CD4-positive, alpha-beta T cell treated with Interleukin-2 at 100 ng/mL for 4 hours (primary cell): ENCODE measurements around the gene BNIP3.
"Not testable (repeated sequence)": the region's sequence is repeated elsewhere in the genome, so short reads cannot be mapped to it uniquely, and the experiment has no call there.

Source experiments
- DNase-seq: peaks from one replicate; pipeline ENCODE4 v3.0.0-alpha.2; 2020; ENCODE audit warnings: low spot score

BNIP3 gene

DNA sequence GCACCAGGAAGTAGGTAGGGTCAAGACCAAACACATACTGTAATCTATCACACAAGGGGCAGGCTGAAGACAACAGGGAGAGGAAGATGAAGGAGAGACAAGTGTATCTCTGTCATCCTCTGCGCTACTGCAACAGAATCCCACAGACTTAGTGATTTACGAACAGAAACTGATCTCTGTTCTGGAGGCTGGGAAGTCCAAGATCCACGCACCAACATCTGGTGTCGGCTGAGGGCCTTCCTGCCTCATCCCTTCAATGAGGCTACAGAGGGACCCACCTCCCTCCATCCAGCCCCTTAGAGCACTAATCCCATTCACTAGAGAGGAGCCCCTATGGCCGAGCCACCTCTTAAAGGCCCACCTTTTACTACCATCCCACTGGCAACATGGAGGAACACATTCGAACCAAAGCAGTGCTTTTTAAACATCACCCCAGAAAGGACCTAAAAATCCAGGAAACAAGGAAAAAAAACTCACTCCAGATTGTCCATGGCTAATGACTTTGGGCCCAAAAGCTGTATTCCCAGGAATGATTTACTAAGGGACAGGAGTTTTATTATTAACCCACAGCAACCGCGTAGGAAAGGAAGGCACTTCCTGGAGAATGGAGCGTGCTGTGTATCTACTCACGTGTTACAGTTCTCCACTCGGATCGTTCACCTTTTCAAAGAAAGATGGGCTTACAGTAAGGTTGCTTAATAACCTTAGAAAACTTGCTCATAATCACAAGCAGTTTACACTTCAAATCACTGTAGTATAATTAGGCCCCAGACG is 4.2 kb downstream of the BNIP3 start:
- DNase-seq = no peak

- no peak for DNase-seq
These were observed 5.9 kb downstream of the BNIP3 start for GRCh38 chr10:131975796-131976195.

DNA sequence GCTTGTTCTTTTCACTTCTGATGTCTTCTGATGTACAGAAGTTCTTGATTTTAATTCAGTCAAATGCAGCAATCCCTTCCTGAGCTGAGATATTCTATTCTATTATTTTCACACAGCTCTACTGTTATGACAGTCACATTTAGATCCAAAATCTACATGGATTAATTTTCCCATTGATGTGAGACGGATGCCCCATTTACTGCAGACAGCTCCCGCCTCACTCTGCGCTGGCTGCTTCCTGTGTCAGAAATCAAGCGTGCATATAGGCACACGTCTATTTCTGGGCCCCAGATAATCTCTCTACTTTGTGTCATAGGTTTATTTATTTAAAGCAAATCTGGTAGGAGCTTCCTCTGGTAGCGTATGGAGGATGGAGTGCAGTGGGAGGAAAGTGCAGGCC is 6.7 kb downstream of the BNIP3 start:
- no peak for DNase-seq

DNA sequence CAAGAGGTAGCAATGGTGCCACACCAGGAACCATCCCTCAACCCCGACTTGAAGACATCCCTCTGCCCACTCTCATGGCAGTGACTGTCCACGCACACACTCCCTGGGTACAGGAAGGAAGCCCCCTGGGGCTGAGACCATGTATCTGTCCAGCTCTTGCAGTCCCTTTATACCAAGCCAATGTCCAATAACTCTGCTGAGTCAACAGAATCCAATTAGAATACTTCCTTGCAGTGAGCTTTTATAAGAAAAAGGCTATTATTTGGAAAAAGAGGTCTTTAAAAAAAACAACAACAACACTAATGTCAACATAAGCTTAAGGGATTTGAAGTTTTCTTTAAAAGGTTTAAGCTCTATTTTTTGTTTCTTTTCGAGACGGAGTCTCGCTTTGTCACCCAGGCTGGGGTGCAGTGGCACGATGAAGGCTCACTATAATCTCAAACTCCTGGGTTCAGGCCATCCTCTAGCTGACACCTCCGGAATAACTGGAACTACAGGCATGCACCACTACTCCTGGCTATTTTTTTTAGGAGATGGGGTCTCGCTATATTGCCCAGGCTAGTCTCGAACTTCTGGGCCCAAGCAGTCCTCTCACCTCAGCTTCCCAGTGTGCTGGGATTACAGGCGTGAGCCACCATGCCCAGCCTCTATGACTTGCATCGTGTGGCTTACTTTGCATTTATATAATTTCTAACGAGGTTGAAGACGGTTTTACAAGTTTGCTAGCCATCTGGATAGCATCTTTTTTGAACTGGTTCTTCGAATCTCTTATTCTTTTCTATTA is 7.5 kb downstream of the BNIP3 start:
- DNase-seq = no peak

DNA sequence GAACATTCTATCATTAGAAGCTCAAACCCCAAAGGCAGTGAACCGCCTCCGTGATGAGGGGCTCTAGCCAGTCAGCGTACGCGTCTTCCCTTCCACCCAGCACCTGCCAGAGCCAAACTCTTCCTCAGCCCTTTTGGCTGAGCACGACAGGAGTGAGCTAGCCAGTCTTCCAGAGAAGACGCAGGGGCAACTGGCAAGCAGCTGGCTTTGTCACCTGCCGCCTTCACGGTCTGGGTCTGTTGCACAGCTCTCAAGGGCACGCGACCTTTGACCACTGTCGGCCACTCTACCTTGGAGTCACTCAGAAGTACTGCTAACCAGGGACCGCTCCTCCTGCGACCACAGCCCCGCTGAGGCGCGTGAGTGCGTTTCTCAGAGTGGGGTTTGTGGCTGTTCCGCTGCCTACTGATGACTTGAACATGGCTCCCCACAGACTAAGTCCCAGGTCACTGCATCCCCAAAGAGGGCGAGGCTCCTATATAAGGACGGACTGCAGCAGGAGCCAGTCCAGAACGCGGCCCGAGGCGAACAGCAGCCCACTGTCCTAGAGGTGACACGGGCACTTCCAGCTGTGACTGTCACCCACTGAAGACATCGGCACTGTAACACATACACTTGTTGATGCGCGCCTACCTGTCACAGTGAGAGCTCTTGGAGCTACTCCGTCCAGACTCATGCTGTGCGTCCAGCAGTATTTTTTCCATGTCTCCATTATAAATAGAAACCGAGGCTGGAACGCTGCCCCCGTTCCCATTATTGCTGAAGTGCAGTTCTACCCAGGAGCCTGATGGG is 8.4 kb downstream of the BNIP3 start:
- DNase-seq = no peak

- peak; percentile 40 for DNase-seq
These were observed 9.2 kb downstream of the BNIP3 start for GRCh38 chr10:131972474-131973071.

- no peak for DNase-seq
These were observed 10.1 kb downstream of the BNIP3 start for GRCh38 chr10:131971591-131971990.

GRCh38 chr10:131970946-131971345 is 10.8 kb downstream of the BNIP3 start:
- DNase-seq = no peak

DNA sequence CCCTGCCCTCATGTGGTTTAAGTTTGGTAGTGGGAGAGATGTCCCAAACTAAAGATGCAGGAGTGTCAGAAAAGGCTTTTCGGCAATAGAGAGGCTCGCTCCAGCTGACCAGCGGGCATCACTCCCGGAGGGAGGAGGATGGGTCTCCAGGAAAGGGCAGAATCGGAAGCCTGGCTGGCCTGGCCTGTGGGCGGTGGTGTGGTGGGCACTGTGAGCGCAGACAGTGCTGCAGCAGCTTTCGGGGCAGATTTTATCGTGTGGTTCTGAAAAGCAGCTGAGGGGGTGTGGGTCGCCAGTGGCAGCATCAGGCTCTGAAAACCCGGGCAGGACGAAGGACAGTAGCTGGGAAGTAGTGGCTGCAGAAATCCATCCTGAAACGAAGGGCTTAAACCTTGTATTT is 12.8 kb downstream of the BNIP3 start:
- no peak for DNase-seq

DNA sequence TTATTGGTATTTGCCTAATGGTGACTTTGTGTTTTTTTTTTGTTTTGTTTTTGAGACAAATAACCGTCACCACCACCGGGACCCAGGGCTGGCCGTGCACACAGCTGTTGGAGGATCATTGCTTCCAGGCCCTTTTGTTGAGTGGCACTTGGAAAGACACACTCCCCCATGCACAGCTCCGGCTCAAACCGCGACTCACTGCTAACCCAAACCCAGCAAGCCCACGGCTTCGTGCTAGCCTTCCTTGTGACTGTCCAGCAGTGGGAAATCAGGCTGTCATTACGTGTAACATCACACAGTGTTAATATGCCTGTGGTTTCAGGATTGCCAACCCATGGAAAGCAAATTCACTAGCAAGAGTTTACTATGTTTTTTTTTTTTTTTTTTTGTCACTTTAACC is 17.4 kb downstream of the BNIP3 start:
- DNase-seq = no peak

- DNase-seq = no peak
These were observed 17.9 kb downstream of the BNIP3 start for GRCh38 chr10:131963811-131964210.

DNA sequence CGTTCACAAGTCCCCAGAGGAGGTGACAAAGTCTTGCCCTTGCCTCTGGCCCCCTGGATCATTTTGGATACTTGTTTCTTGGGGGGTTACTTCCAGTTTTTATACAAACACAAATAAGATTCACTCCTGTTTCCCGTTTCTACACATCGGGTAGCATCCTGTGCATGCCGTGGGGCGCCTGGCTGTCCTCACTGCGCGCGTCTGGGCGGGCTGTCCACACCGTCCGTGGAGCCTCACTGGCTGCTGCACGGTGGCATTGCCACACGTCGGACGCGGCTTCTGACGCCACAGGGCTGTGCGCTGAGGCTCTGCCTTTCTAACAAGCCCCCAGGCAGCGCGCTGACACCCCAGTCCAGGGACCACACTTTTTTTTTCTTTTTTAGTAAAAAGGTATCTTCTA is 18.4 kb downstream of the BNIP3 start:
- no peak for DNase-seq

DNA sequence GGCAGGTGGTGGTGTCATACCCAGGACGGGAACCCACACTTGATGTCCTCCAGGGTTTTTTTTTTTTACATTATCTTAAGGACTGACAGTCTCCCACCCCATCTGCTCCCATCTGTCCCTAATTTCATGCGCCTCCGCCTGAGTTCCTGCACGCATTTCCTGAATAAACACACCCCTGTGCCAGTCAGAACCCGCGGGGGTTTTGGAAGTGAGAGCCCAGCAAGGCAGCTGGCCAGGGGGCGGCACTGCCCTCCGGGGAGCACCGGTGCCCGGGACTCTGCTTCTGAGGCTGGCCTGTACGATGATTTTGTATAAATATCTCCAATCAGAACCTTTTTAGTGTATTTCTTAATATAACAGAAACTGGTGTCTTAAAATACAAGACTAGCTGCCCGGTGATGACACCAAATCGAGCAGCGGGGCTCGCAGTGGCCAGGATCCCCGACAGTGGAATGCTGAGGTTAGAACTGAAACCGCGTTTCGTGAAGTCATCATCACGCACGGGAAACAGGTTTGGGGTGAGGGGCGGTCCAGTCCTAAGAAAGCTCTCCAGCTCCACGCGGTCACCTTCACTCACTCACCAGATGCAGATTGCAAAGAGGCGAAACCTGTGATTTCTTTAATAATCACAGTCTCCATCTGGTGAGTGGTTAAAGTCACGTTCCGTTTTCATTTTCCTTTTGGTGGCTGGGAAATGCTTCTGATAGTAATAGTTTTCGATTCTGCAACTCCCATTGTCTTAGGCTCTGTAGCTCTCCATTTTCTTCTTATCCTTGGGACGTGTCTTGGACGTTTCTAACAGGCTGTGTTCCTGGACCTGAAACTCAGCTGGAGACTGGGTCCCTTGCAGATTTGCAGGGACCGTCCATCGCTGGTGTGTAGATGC is 19.7 kb downstream of the BNIP3 start:
- no peak for DNase-seq

- DNase-seq = no peak
These were observed 20.5 kb downstream of the BNIP3 start for GRCh38 chr10:131961047-131961776.

DNA sequence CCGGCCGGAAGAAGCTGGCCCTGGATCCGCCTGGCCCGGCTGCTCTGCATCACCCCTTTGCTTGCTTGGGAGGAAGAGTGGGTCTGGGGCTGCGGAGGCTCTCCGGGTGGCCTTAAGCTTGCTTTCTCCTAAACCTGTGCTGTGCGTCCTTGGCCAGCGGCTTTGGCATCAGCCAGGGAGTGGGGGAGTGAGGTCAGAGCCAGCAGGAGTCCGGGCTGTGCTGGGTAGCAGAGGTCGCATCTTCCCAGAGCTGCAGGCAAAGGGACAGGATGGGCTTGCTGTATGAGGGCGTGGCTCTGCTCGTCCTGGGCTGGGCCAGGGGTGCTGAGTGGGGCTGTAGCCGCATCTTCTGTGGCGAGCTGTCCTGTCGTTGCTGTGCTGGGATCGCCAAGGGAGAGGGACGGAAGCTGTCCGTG is 21.1 kb downstream of the BNIP3 start:
- no peak for DNase-seq

GRCh38 chr10:131959841-131960240 is 21.9 kb downstream of the BNIP3 start:
- DNase-seq = no peak

DNA sequence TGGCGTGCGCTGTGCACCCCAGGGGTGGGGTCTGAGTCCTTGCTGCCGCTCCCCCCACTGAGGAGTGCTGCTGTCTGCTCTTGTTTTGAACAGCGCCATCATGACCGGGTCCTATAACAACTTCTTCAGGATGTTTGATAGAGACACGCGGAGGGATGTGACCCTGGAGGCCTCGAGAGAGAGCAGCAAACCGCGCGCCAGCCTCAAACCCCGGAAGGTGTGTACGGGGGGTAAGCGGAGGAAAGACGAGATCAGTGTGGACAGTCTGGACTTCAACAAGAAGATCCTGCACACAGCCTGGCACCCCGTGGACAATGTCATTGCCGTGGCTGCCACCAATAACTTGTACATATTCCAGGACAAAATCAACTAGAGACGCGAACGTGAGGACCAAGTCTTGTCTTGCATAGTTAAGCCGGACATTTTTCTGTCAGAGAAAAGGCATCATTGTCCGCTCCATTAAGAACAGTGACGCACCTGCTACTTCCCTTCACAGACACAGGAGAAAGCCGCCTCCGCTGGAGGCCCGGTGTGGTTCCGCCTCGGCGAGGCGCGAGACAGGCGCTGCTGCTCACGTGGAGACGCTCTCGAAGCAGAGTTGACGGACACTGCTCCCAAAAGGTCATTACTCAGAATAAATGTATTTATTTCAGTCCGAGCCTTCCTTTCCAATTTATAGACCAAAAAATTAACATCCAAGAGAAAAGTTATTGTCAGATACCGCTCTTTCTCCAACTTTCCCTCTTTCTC is 26.0 kb downstream of the BNIP3 start:
- no peak for DNase-seq

DNA sequence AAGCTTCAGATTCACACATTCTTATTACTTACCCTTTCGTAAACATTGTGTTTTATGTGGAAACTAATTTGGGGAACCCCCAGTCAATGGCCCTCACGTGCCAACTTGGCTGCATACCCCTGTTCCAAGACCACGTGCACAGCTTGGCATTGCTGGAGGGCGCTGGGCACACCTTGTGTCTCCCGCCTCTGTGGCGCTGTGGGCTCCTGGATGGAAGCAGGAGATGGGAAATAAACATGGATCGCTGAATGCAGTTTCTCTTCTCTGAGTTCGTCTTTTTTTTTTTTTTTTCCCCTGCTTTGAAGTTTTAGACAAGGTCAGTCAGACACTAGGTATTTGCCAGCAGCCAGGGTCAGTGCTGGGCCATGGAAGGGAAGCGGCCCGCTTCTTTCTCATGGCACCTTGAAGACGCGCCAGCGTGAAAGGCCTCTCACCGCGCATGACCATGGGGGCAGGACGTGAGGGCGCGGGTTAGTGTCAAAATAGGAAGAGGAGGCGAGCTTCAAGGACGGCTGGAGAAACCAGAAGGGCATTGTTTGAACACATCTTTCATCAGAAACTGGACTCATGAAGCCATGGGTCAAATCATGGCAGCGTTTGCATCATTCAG is 27.3 kb downstream of the BNIP3 start:
- DNase-seq = no peak

DNA sequence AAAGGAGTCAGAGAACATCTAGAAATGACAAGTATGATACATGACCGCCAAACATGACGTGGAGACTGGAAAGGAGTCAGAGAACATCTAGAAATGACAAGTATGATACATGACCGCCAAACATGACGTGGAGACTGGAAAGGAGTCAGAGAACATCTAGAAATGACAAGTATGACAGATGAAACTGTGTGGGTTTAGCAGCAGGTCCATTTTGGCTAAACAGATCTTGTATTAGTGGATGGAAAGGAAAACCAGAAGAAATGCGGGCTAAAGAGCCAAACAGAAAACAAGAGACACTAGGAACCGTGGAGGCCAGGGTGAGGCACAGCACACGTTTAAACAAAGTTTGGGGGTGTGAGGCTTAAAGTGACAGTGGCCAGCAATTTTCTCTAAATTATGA is 31.8 kb downstream of the BNIP3 start:
- not testable (repeated sequence) for DNase-seq
